Activated T-cell treated with anti-CD3 and anti-CD28 coated beads, Interleukin-2, amount 50 U/mL, for 4 hours (primary cell): ENCODE measurements around the gene DIPK1B. TPM values are rescaled to one million over a fixed set of nuclear protein-coding genes. Genes with fewer than 3 reads are reported as not detected.
"Not testable (repeated sequence)": the region's sequence is repeated elsewhere in the genome, so short reads cannot be mapped to it uniquely, and the experiment has no call there.

Experiments
- ATAC-seq, 2 donors: fragments of 200-7000 bp; cut with Tn5 transposase; one replicate each; pipeline ENCODE4 v1.10.0; 2021
- DNase-seq: peaks from one replicate; pipeline ENCODE4 v3.0.0-alpha.2; 2020
- H3K27me3 Mint-ChIP-seq: one replicate; pipeline ENCODE4 v1.8.0; 2021; ENCODE audit warnings: low read depth, mixed read lengths
- H3K36me3 Mint-ChIP-seq: one replicate; pipeline ENCODE4 v1.8.0; 2022; ENCODE audit warnings: mixed read lengths; ENCODE audit not compliant: insufficient read depth
- H3K4me1 Mint-ChIP-seq: one replicate; pipeline ENCODE4 v1.8.0; 2021; ENCODE audit warnings: low read depth, mixed read lengths
- H3K4me3 Mint-ChIP-seq: one replicate; pipeline ENCODE4 v1.8.0; 2021; ENCODE audit warnings: mild to moderate bottlenecking, moderate library complexity, mixed read lengths
- H3K9me3 Mint-ChIP-seq: one replicate; pipeline ENCODE4 v1.8.0; 2021; ENCODE audit warnings: mixed read lengths
- total RNA-seq, 3 donors: library from RNA; stranded (reverse); gene quantifications; one replicate each; pipeline ENCODE4 v1.2.1, GENCODE V29; 2021

Gene DIPK1B
- total RNA-seq, 3 donors from 2014 or later, result 0.16 to 0.18 TPM; not detected in 1

DNA sequence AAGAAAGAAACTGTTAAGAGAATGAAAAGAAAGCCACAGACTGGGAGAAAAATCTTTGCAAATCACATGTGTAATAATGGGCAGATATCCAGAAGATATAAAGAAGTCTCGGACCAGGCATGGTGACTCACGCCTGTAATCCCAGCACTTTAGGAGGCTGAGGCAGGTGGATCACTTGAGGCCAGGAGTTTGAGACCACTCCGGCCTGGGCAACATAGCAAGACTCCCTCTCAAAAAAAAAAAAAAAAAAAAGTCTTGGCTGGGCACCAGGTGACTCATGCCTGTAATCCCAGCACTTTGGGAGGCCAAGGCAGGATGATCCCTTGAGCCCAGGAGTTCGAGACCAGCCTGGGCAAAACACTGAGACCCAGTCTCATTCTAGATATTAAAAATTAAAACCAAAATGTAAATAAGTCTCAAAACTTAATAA is 1.1 kb upstream of the DIPK1B start:
- not testable (repeated sequence) for ATAC-seq, DNase-seq, H3K9me3 Mint-ChIP-seq, H3K4me1 Mint-ChIP-seq, H3K36me3 Mint-ChIP-seq
- H3K4me3 Mint-ChIP-seq, result peak overlapping the region; percentile 57
- H3K27me3 Mint-ChIP-seq, result peaks cover 43% of the 10 kb centered on the region

DNA sequence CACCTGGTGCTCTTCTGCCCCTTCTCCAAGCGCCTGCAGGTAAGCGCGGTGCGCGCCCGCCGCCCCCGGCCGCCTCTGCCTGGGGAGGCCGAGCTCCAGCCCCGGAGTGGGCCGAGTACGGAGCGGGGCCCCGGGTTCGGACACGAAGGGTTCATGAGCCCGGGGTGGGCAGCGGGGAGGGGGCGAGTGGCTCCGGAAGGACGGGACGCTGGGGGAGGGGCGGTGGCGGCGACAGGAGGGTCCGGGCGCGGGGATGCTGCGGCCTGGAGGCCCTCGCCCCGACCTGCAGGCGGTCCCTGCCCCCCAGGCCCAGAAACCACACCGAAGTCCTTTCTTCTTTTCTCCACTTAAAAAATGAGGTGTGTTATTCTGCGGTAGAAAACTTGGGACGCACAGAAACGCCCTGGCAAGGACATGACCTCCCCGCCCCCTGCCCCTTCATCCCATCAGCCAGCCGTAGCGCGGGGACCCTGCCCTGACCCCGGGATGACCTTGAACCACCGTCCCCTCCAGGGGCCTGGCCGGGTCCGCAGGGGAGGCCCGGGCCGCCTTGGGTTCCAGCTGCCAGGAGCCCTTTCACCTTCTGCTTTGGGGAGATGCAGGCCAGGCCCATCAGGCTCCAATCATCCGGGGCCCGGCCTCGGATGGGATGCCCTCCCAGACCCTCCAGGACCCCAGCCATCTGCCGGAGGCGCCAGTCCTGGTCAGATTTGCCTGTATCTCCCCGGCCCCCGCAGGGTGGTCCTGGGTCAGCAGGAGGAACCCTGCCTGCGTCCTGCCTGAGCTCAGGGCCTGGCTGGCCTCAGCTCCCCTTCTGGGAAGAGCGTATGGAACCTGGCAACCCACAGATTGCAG is 545 bp downstream of the DIPK1B start:
- peak; percentile 7 to 24 for ATAC-seq
- H3K9me3 Mint-ChIP-seq, result no peaks in the 10 kb centered on the region
- no peaks in the 10 kb centered on the region for H3K36me3 Mint-ChIP-seq
- H3K4me1 Mint-ChIP-seq, result peaks cover 5% of the 10 kb centered on the region
- H3K27me3 Mint-ChIP-seq, result peaks cover 45% of the 10 kb centered on the region
- H3K4me3 Mint-ChIP-seq, result no peak overlapping the region
- DNase-seq, result no peak

DNA sequence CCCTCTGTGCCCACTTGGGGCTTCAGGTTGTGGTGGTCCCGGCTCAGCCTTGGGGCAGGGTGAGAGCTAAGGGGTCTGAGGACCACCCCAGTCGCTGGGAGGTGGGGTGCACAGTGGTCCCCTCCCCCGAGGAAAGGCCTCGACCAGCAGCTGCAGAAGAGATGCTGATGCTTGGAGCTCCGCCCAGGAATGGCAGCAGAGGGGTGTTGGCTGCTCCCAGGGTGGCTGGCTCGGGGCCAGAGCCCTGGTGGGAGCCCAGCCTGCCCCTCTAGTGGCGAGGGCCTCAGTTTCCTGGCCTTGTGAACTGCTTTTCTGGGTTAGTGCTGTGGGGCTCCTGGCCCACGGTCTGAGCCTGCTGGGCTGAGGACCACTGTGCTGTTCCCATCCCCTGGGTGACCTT is 1.2 kb downstream of the DIPK1B start:
- peaks cover 7% of the 10 kb centered on the region for H3K4me1 Mint-ChIP-seq
- ATAC-seq (no peak), DNase-seq (no peak)
- H3K4me3 Mint-ChIP-seq, result no peak overlapping the region
- no peaks in the 10 kb centered on the region for H3K9me3 Mint-ChIP-seq
- H3K27me3 Mint-ChIP-seq, result peaks cover 45% of the 10 kb centered on the region
- no peaks in the 10 kb centered on the region for H3K36me3 Mint-ChIP-seq

DNA sequence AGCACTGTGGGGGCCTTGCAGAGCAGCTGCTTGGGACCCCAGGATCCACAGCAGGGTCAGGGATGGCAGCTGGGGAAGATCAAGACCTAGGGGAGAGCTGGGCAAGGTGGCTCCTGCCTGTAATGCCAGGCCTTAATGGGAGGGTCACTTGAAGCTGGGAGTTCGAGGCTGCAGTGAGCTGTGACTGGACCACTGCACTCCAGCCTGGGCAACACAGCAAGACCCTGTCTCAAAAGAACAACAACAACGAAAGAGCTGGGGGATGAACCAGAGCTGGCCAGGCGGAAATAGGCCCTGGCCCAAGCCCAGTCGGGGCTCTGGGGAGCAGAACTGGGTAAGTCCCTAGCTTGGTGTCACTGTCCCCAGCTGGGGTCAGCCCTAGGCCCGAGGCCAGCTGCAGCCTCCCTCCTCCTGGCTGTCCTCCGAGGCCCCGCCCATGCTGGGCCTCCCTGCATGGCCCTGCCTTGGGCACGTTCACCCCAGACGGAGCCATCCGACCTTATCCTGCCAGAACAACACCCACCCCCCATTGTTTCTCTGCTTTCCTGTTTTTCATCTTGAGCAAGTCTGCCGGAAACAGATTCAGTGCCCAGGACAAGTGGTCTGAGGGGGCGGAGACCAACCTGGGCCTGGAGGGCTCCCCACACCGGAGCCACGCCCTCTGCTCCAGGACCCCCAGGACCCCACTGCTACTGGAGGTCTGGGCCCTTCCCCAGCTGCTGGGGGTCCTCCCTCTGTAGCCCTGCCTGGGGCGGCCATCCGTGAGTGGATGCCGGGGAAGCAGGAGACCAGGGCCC is 1.9 kb downstream of the DIPK1B start:
- peaks cover 41% of the 10 kb centered on the region for H3K27me3 Mint-ChIP-seq
- H3K4me1 Mint-ChIP-seq, result peaks cover 8% of the 10 kb centered on the region
- H3K36me3 Mint-ChIP-seq, result no peaks in the 10 kb centered on the region
- H3K4me3 Mint-ChIP-seq, result no peak overlapping the region
- DNase-seq (no peak), ATAC-seq (no peak)
- H3K9me3 Mint-ChIP-seq, result no peaks in the 10 kb centered on the region

DNA sequence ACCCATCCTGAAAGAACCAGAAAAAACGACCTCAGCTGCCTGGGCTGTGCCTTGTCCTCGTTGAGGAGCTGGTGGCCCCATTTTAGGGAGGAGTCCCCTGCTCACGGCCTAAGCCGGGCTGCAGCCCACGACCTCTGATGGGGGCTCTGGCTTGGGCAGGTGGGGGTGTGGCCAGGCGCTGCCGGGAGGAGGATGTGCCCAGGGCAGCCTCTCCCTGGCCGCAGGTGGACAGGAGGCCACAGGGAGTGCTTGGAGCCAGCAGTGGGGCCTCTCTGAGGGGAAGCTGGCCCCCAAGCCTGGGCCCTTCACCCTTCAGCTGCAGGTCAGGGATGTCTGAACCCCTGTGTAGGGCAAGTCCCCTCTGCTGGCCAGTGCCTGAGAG is 2.5 kb downstream of the DIPK1B start:
- ATAC-seq (no peak), DNase-seq (no peak)
- H3K4me1 Mint-ChIP-seq, result peaks cover 8% of the 10 kb centered on the region
- H3K36me3 Mint-ChIP-seq, result no peaks in the 10 kb centered on the region
- no peaks in the 10 kb centered on the region for H3K9me3 Mint-ChIP-seq
- H3K4me3 Mint-ChIP-seq, result no peak overlapping the region
- peaks cover 39% of the 10 kb centered on the region for H3K27me3 Mint-ChIP-seq

DNA sequence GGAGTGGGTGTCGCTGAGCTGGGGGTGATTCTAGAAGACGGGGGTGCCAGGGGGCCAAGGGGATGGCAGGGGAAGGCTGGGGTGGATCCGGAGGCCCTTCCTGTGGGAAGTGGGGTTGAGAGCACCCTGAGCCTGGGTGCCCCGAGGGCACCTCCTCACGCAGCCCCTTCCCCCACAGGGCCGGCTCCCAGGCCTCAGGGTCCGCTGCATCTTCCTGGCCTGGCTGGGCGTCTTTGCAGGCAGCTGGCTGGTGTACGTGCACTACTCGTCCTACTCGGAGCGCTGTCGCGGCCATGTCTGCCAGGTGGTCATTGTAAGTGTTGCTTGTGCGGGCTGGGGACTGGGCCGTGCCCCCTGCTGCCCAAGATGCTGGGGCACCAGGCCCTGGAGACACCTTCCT is 5.0 kb downstream of the DIPK1B start:
- Mint-ChIP-seq H3K36me3 (no peaks in the 10 kb centered on the region), H3K9me3 (no peaks in the 10 kb centered on the region), H3K4me3 (no peak overlapping the region), H3K27me3 (peaks cover 20% of the 10 kb centered on the region), H3K4me1 (peaks cover 3% of the 10 kb centered on the region)
- no peak for DNase-seq
- no peak for ATAC-seq

DNA sequence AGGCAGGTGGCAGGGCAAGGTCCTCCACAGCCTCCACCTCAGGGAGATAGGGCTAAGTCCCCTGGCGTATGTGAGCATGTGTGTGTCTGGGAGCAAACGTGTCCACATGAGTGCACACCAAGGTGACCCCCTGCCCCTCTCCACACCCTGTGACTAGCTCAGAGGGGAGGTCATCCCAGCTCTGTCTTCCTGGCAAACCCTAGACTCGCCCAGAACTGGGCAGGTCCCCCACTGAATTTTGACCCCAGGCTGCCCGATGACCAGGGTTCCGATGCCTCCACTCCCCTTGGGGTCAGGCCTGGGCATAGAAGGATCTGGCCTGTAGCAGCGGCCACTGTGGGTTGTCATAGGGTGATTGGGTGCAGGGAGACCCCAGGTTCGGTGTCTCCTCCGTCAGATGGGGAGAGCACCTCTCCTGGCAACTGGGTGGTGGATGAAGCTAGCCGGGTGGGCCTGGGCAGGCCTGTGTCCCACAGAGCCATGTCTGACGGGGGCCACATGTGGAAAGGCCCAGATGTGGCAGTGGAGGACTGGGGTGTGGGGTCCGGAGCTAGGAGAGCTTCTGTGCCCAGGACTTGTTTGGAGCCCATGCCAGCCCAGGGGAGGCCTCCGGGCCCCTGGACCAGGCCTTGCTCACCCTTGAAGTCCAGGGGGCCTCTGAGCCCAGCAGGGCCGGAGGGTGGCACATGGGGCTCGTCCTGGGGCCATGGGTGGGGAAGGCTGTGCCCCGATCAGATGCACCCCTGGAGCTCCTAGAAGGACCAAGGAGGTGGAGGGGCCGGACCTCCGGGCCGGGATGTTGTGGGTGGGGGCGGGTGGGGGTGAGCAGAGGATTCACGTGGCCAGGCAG is 6.2 kb downstream of the DIPK1B start:
- Mint-ChIP-seq H3K9me3 (no peaks in the 10 kb centered on the region), H3K4me3 (no peak overlapping the region), H3K36me3 (peaks cover 1% of the 10 kb centered on the region), H3K4me1 (peaks cover 3% of the 10 kb centered on the region), H3K27me3 (peaks cover 16% of the 10 kb centered on the region)
- no peak for ATAC-seq
- DNase-seq, result no peak

DNA sequence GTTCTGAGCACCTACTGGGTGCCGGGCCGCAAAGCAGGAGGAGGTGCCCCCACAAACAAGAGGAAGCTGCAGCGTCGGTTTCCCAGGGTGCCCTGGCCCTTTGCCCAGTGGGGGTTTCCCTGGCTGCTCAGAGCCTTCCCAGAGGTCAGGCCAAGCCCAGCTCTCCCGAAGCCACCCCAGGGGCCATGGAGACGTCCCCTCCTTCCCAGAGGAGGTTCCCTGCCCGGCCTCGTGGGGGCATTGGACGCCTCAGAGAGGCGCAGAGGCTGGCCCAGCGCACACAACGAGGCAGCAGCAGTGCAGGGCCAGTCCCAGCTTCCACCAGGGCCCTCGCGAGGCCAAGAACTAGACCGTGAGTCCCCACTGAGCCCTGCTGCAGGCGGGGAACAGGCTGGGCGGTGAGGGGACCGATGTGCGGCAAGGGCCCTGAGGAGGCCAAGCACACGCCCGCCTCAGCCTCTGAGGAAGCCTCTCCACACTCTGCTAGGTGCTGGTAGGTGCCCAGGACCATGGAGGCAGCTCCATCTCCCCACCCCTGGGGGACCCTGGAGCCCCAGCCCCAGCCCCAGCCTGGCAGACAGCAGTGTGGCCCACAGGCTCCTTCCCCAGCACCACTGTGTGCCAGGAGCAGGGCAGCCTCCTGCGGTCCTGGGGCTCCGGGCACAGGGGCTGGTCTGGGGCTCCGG is 7.0 kb downstream of the DIPK1B start:
- Mint-ChIP-seq H3K27me3 (peaks cover 9% of the 10 kb centered on the region), H3K36me3 (peaks cover 9% of the 10 kb centered on the region), H3K9me3 (no peaks in the 10 kb centered on the region), H3K4me3 (no peak overlapping the region), H3K4me1 (peaks cover 7% of the 10 kb centered on the region)
- DNase-seq (no peak), ATAC-seq (peak; percentile 6 to 12)

DNA sequence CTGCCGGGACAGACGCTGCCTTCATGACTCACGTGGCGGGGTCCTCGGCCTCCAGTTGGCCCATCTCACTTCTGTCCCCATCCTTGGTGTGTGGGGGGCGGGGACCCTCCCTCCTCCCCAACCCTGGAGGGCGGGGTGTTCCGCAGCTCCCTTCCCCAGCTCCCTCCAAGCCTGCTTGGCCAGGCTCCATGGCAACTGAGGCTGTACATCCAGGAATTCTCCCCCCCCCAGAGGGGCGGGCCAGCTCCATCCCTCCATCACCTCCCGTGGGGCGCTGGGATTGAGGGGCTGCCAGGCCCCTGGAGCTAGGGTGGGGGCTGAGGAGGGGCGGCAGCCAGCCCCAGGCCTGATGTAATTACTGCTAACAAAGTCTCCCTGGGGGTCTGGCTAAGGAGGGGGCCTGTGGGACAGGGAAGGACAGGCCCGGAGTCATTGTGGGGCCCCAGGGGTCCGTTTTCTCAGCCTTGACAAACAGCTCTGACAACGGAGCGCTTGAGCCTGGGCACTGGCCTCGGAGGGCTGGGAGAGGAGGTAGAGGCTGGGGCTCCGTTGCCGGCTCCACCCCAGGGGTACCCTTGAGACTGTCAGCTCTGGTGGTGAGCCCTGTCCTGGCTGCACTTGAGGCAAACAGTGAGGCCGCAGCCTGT is 8.0 kb downstream of the DIPK1B start:
- no peak overlapping the region for H3K4me3 Mint-ChIP-seq
- peaks cover 15% of the 10 kb centered on the region for H3K36me3 Mint-ChIP-seq
- ATAC-seq, result no peak
- H3K4me1 Mint-ChIP-seq, result peaks cover 9% of the 10 kb centered on the region
- H3K9me3 Mint-ChIP-seq, result no peaks in the 10 kb centered on the region
- DNase-seq, result no peak
- peaks cover 6% of the 10 kb centered on the region for H3K27me3 Mint-ChIP-seq

DNA sequence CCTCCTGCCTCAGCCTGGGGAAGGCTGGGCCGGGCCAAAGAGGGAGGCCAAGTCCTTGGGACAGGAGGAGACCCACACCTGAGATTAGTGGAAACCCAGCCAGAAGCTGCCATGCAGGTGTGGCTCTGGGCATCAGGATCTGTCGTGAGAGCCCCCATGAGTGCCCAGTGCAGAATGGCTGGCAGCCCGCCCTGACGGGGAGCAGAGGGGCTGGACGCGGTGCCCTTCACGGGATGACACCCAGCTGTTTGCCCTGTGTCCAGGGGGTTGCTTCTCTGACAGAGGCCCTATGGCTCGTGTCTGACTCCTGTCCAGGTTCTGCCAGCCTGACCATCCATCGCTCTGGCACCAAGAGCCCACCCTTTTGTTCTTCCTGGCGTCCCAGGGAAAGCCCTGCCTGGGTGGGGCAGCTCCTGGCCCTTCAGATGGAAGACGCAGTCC is 8.5 kb downstream of the DIPK1B start:
- Mint-ChIP-seq H3K4me1 (peaks cover 13% of the 10 kb centered on the region), H3K4me3 (no peak overlapping the region), H3K36me3 (peaks cover 20% of the 10 kb centered on the region), H3K27me3 (peaks cover 4% of the 10 kb centered on the region), H3K9me3 (no peaks in the 10 kb centered on the region)
- ATAC-seq, result no peak
- no peak for DNase-seq

DNA sequence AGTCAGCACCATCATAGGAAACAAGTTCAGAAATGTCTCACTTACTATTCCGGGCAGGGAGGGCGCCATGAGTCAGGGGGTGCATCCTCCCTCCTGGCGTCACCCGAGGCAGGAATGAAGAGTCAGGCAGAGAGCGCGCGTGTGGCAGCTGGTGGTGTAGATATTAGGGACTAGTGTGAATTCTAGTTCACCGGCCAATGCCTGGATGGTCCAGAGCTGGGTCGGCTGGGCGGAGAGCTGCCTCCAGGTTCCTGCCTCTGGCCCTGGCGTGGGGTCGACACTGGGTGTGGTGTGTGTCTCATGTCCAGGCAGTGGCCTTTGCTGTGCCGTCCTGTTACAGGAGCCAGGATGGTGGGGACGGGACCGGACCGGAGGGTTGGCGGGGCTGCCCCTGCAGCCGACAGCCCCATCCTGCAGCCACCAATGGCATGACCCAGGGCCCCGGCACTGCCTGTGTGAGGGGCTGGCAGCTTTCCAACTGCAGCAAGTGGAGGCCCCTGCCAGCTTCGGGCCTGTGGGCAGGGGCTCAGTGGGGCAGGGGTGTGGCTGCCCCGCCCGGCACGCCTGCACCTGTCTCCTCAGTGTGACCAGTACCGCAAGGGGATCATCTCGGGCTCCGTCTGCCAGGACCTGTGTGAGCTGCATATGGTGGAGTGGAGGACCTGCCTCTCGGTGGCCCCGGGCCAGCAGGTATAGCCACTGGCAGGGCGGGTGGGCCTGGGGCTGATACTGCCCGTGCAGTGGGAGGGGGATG is 9.1 kb downstream of the DIPK1B start:
- peaks cover 2% of the 10 kb centered on the region for H3K27me3 Mint-ChIP-seq
- H3K4me3 Mint-ChIP-seq, result no peak overlapping the region
- H3K36me3 Mint-ChIP-seq, result peaks cover 24% of the 10 kb centered on the region
- peak; percentile 7 to 11 for ATAC-seq
- no peaks in the 10 kb centered on the region for H3K9me3 Mint-ChIP-seq
- DNase-seq, result no peak
- peaks cover 19% of the 10 kb centered on the region for H3K4me1 Mint-ChIP-seq

DNA sequence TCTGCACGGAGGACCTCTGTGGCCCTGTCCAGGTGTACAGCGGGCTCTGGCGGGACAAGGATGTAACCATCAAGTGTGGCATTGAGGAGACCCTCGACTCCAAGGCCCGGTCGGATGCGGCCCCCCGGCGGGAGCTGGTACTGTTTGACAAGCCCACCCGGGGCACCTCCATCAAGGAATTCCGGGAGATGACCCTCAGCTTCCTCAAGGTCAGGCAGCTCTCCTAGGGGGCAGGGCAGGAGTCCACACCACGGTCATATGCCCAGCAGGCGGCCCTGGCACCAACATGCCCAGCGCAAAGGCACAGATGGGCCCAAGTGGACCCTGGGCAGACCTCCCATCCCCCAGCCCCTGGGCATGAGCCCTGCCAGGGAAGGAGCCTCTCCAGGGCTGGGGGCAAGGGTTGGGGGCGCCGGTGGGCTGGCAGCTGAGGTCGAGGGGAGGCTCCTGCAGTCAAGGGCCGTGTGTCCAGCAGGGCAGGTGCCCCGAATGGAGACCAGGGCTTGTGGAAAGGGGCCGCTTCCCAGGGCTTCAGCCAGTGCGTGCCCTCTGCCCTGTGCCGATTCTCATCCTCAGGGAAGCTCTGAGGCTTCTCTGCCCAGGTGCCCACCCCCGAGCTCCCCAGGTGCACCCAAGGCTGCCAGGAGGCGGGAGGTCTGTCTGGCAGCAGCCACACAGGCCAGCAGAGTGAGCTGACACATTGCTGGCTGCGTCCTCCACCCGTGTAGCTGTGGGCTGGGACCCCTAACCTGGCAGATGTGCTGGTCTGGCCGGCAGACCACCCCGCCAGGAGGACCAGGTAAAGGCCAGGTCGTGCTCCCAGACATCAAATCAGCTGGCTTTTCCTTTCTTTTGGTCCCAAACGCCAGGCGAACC is 10.0 kb downstream of the DIPK1B start:
- Mint-ChIP-seq H3K9me3 (no peaks in the 10 kb centered on the region), H3K4me1 (peaks cover 23% of the 10 kb centered on the region), H3K4me3 (no peak overlapping the region), H3K27me3 (no peaks in the 10 kb centered on the region), H3K36me3 (peaks cover 29% of the 10 kb centered on the region)
- DNase-seq (no peak), ATAC-seq (no peak)
